Middle frontal gyrus (tissue), 1 donor: ENCODE data around the gene TMEM59.
"Not testable (repeated sequence)": the region's sequence is repeated elsewhere in the genome, so short reads cannot be mapped to it uniquely, and the experiment has no call there.

Source experiments
- DNase-seq: peaks from one replicate; pipeline ENCODE4 v3.0.0-alpha.2; 2015; ENCODE audit warnings: low spot score; ENCODE audit errors: extremely low spot score

The TMEM59 gene

GRCh38 chr1:54053745-54054437 lies 887 bp upstream of the TMEM59 start:
- no peak for DNase-seq

- no peak for DNase-seq
These were observed 522 bp downstream of the TMEM59 start for GRCh38 chr1:54052431-54052933.

- DNase-seq: no peak
These were observed 1.0 kb downstream of the TMEM59 start for GRCh38 chr1:54051933-54052430.

GRCh38 chr1:54050435-54050834 lies 2.6 kb downstream of the TMEM59 start:
- not testable (repeated sequence) for DNase-seq

- no peak for DNase-seq
These were observed 5.4 kb downstream of the TMEM59 start for GRCh38 chr1:54047384-54048305.

GRCh38 chr1:54046671-54047383 lies 6.2 kb downstream of the TMEM59 start:
- no peak for DNase-seq

GRCh38 chr1:54045496-54045895 lies 7.5 kb downstream of the TMEM59 start:
- no peak for DNase-seq

- DNase-seq: no peak
These were observed 11.2 kb downstream of the TMEM59 start for GRCh38 chr1:54041806-54042205.

GRCh38 chr1:54037476-54037875 lies 15.5 kb downstream of the TMEM59 start:
- DNase-seq: no peak

- DNase-seq: no peak
These were observed 24.4 kb downstream of the TMEM59 start for GRCh38 chr1:54028306-54029251.

- no peak for DNase-seq
These were observed 25.2 kb downstream of the TMEM59 start for GRCh38 chr1:54027848-54028247.

GRCh38 chr1:54024811-54025210 lies 28.2 kb downstream of the TMEM59 start:
- not testable (repeated sequence) for DNase-seq

- DNase-seq: no peak
These were observed 28.6 kb downstream of the TMEM59 start for GRCh38 chr1:54024358-54024757.

- DNase-seq: not testable (repeated sequence)
These were observed 33.3 kb downstream of the TMEM59 start for GRCh38 chr1:54019562-54020176.

- DNase-seq: no peak
These were observed 34.4 kb downstream of the TMEM59 start for GRCh38 chr1:54018635-54019034.

GRCh38 chr1:54017979-54018378 lies 35.0 kb downstream of the TMEM59 start, which contains the start of gene LDLRAD1:
TSS of gene LDLRAD1 (minus strand) at chr1:54018186. CDS start at chr1:54018112, 74 bp downstream.
- no peak for DNase-seq

GRCh38 chr1:54016343-54017282 lies 36.4 kb downstream of the TMEM59 start:
- DNase-seq: no peak

- DNase-seq: no peak
These were observed 38.9 kb downstream of the TMEM59 start for GRCh38 chr1:54014009-54014629.
